GM19351 (cell line): ENCODE data around the gene TANK.
"Not testable (repeated sequence)": the region's sequence is repeated elsewhere in the genome, so short reads cannot be mapped to it uniquely, and the experiment has no call there.

Source experiments
- ATAC-seq: cut with Tn5 transposase; IDR thresholded peaks from one replicate; pipeline ENCODE4 v1.9.1; 2021; ENCODE audit warnings: mild to moderate bottlenecking, moderate library complexity; ENCODE audit not compliant: unreplicated experiment

Gene TANK

DNA sequence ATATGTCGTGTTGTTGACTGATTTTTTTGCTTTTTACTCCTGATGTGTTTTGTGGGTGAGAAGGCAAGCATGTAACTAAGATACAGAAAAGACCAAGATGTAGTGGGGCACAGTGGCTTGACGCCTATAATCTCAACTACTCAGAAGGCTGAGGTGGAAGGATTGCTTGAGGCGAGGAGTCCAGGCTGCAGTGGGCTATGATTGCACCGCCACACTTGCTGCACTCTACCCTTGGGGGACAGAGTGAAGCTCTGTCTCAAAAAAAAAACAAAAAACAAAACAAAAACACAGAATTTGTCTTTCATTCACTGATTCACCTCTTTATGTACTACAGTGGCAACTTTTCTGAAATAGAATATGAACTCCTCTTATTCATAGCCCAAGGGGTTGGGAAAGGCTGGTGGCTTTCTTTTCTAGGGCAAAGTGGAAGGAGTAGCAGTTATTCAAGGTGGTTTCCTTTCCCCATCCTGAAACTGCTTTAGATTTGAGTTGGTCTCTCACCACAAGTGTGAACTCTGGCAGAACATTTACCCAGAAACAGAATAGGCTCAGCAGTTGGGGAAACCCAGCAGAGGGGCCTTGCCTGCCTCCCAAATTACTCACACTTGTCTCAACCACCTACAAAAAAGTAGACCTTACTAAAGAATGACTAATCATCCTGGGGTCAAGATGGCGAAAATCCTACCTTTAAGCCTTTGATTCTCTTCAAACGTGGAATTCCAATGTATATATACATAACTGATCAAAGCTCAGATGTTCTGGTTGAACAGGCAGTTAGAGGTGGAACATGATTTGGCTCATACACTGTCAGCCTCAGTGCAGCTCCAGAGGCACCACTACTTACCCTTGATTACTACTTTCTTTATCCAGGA, 6.5 kb downstream of the TANK start:
- ATAC-seq, result peak; percentile 73

DNA sequence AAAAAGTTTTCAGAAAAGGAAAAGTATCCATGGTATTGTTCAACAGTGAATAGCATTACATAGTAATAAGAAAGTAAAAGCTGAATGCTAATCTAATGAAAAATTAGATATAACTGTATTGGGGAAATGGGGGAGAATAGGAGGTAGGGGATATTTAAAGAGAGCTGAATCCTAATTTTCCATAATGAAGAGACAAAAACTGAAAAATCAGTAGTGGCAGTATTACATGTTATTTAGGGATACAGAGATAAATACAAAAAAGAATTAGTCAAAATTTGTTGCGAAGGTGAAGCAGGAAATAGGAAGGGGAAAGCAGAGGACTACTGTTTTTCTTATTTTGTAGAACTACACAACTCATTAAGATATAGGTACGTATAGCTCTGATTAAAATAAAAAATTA, 9.1 kb downstream of the TANK start:
- ATAC-seq, result no peak

DNA sequence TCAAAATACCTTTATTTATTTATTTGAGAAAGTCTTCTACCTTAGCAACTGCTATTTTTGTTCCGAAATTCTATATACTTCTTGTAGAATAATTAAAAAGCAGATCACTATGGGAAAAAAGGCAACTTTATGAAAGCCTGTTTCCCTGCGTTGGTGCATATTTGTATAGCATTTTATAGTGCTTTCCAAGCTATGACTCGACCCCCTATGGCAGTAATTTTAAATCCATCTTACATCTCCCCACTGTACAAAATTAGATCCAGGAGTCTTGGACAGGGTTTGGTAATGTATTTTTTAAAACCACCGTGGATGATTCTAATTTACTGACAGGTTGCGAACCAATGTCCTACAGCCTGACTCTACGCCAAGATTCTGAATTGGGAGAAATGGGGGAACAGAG, 10.1 kb downstream of the TANK start:
- no peak for ATAC-seq

DNA sequence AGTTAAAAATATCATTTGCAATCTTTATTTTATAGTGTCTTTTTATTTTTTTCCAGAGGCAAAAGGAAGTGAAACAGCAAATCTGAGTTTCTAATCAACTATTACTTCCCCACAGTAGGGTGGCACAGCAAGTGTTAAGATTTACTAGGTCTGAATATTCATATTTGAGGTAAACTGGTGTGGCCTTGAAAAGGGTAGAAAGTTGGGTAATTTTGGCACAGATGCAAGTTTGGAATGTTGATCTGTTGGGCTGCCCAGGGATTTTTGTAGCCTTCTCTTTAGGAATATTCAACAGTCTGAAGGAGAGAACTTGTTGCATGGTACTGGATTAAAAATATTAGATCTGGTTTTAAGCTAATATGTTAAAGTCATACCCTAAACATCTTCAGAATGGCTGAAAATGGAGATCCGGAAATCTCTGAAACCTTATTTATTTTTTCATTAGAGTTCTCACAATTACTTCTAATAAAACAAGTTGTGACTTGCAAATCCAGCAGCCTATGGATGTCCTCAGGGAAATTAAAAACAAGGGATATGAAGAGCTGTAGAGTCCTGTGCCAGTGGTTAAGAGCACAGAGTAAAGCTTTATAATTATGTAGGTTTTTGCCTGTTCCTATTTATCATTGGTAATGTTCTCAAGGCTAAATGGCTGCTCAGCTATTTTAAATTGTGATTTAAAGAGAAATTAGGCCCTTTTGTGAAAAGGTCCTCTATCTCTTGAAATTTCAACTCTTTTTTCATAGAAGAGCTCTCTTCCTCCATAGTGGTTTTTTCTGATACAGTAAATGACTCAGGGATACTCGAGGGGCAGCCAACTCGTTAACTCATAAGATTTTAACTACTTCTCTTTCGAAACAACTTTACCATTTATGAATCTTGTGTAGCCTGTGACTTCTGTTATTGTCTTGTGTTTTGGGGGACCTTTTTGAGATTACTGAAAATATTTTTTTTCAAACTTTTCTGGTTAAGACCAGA, 11.0 kb downstream of the TANK start:
- ATAC-seq, result peak; percentile 19

DNA sequence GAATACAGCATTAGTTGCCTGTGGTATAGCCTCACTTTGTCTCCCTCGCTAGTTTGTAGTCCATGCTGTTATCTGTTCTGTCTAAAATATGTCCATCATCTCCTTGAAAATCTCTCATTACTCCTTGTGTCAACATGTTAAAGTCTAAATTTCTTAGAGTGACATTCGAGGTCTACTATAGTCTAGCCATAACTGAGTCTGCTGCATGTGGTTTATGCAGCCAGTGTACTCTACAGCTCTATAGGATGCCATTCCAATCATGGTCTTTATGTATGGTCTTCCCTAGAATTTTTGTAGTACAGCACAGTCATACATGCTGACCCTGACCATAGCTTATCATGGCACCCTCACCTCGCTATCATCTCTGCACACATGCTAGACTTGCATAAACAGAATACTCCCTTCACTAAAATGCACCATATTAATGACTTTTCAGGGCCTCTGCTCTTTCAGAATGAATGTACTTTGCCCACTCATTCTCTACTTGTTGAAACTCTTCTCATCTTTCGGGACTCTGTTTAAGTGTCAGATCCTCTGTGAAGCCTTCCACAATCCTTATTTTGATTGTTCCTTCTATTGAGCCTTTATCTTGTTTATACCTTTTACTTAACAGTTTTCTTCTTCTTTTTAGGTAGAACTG, 12.8 kb downstream of the TANK start:
- peak; percentile 70 for ATAC-seq

DNA sequence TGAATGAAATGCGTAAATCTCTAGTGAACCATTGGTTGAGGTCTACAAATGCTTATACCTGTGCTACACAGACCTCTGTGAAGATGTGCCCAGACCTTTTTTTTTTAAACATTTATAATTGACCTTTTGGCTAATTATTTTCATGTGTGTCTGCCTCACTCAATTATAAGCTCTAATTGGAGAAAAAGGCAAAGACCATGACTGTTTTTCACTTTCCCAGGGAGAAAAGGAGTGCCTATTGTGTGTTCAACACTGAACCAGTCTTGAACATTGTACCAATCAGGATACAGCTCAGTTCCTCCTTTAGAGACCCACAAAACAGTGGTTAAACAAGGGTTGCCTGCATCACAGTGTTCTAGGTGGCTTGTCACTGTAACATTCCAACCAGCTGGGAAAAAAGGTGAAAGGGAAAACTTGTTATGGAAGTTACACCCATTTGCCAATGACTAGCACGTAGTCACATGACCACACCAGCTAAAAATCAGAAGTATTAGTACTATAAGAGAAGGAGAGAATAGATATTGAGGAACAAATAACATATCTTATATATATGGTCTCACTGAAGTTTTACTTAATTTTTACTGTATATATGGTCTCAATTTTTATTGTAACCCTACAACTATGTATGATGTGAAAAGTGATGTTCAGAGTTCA, 13.4 kb downstream of the TANK start:
- ATAC-seq, result no peak

DNA sequence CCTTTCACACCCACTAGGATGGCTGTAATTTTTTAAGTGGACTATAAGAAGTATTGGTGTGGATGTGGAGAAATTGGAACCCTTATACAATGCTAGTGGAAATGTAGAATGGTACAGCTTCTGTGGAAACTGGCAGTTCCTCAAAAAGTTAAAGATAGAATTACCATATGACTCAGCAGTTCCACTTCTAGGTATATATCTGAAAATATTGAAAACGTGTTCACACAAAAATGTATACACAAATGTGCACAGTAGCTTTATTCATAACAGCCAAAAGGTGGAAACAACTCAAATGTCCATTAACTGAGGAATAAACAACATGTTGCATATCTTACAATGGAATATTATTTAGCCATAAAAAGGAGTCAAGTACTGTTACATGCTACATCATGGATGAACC, 17.7 kb downstream of the TANK start:
- ATAC-seq, result peak; percentile 63

DNA sequence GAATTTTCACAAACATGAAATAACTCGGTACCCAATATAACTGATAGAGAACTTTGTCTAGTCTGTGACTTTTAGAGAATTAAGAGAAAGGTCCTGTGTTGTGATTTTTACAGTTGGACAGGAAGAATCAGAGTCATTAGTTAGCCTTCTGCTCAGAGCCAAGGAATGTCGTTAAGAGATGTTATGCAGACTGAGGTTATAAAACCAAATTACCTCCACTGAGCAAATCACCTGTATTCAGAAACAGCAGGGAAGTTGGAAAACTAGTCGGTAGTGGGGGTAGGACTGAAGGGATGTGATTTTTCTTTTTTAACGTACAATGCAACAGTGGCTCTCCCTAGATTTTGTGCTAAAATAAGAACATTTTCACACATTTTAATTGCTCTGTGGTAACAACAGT, 18.5 kb downstream of the TANK start:
- ATAC-seq, result no peak

DNA sequence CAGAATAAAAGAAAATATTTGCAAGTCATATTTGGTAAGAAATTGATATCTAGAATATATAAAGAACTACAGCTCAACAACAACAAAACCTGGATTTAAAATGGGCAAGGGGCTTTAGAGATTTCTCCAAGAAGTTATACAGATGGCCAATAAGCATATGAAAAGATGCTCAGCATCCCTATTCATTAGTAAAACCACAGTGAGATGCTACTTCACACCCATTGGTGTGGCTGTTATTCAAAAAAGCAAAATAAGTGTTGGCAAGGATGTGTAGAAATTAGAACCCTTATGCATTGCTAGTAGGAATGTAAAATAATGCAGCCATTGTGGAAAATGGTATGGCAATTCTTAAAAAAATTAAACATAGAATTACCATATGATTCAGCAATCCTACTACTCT, 29.8 kb downstream of the TANK start:
- ATAC-seq, result no peak

DNA sequence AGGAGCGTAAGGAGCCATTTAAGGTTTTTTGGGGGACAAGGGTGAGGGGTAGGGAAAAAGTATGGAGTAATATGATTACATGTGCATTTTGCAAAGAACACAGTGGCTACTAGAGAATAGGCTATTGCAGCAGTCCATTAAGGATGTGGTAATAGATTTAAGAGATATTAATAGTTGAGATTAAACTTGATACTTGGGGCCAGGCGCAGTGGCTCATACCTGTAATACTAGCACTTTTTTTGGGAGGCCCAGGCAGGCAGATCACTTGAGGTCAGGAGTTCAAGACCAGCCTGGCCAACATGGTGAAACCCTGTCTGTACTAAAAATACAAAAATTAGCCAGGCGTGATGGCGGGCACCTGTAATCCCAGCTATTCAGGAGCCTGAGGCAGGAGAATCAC, 35.4 kb downstream of the TANK start:
- ATAC-seq, result not testable (repeated sequence)

DNA sequence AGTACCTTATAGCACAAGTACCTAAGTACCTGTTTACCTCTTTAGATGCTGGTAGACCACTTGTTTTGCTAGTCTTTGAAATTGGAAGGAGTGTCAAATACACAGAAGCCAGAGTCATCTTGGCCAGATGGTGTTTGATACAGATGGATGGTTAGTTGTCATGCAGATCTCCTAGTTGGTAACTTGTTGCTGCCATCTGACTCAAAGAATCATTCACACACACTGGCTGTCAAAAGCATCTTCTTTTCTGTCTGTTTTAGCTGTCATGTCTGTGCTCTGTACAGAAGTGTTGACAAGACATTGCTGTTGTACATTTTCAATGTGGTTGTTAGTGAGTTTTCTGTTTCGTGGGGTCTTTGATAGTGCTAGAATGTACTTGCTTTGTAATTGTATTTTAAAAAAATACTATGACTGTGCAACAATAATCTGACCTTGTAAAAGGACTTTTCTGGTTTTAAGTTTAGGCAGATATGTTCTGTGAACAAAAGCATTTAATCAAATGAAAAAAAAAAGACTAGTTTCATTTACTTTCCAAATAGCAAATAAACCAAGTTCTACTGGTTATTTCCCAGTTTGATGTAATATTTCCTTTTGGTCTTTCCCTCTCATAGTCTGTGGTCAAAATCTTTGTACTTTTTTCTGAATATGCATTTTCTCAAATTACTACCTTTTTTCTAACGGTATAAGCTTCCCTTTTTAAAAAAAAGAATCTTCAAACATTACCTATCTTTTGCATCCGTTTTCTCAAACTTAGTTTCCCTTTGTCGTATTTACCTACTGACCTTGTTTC, 39.9 kb downstream of the TANK start:
- ATAC-seq, result peak; percentile 87

DNA sequence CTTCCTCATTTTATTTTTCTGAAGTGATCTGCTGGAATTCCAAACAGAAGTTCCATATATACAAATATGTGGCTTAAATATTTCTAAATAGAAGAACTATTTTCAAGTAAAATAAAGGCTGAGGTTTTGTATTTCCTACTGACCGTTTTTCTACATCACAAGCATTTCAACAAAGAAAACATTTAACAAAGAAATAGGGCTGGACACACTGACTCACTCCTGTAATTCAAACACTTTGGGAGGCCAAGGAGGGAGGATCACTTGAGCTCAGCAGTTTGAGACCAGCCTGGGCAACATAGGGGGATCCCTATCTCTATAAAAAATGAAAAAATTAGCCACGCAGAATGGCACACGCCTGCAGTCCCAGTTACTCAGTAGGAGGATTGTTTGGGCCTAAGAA, 44.6 kb downstream of the TANK start:
- no peak for ATAC-seq

DNA sequence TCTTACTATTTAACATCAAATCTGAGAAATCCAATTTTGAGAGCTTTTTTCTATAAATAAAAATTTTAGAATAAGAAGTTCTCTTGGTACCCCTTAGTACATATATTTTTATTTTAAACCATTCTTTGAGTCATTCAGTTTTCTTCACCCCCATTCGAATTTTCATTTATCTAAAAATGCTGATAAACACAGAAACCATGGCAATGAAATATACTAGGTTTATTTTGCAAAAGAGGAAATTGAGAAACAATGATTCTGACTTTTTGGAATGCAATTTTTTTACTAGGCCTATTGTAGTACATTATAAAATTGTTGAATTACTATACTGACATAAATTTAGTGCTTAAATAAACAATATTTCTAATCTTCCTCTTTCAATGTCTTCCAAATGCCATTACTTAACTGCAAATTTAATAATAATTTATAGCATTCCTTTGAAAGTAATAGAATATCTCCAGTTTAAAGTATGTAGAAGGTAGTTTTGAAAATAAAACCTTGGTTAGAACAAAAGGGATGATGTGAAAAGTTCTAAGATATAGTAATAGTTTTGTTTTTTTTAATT, 46.3 kb downstream of the TANK start:
- no peak for ATAC-seq

DNA sequence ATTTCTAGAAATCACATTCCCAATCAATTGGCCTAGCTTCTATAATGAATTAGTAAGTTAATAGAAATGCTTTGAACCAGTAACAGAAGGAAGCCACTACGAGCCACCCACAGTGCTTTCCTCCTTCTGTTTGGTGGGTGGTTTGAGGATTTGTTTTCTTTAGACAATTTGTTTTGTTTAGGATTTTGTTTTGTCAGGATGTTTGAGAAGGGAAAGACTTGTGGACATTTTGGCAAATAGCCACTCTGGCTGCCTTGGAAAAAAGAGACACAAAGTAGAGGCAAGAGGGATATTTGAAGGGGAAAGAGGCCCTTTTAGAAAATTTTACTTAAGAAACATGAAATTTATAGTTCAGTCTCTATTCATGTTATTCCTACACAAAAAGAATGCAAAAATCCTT, 47.7 kb downstream of the TANK start:
- ATAC-seq, result no peak

DNA sequence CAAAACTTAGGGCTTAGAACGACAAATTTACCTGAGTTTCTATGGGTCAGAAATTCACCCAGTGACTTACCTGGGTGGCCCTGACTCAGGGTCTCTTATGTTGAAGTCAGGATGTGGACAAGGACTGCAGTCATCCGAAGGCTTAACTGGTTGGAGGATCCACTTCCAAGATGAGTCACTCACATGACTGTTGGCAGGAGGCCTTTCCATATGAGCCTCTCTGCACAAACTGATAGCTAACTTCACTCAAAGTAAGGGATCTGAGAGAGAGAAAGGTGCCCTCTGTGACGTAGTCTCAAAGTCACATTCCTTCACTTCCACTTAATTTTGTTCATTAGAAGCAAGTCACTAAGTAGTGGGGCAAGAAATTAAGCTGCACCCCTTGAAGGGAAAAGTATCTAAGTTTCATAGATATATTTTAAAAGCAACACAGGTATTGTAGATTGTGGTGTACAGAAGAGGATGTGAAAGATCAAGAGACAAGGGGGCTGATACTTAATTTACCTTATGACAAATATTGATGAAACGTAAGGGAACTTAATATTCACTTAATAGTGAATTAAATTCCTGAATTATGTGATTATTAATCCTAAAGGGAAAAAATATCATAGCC, 48.4 kb downstream of the TANK start:
- ATAC-seq, result peak; percentile 66

DNA sequence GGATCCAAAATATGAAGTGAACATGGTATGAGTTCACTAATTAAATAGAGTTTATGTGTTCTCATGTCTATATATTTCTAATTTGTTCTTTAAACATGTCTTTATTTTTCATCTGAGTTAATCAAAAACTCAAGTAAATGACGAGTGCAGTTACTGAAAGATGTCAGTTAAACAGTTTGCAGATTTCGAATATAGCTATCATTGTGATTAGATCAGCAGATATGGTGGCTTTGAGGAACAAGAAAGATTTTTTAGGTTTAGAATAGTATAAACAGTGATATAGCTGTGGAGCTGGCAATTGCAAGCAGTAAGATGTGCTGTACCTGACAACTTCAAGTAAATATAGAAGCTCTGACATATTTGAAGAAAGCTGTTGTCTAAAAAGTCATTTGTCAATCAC, 49.7 kb downstream of the TANK start:
- no peak for ATAC-seq

DNA sequence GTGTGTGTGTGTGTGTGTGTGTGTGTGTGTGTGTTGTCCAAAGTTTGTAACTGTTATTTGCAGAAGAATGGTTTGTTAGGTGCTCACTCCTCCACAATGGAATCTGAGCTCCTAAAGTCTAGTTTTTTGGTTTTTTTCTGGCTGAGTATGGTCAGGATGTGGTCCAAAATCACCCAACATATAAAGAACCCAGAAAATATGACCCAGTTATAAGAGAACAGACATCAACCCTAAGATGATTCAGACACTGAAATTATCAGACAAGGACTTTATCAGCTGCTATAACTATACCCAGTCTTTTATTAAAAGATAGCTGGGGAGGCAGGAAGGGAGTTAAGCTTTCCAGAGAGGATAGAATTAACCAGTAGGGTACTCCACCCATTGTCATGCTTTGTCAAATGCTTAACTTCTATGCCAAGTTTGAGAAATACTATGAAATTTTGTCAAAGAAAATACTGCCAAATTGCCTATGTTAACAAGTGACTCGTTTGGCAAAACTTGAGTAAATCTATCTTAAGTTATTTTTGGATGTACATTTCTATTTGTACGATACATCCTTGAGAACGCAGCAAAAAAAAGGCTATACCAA, 57.5 kb downstream of the TANK start:
- ATAC-seq, result no peak

DNA sequence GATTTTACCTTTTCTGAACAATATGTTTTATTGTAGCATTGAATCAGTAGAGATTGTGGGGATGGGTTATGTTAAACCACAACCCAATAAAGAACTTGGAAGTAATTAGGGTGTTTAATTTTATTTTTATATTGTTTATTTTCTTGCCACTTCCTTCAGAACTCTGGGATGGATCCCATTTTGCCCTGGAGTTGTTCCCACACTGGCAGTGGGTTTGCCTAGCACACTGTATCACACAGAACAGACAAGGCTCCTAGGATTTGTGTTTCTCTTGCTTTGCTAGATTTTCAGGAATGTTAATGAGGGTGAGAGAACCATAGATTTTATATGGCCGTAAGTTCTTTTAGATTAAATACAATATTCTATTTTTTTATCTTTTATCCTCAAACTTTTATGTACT, 59.0 kb downstream of the TANK start:
- ATAC-seq, result no peak

DNA sequence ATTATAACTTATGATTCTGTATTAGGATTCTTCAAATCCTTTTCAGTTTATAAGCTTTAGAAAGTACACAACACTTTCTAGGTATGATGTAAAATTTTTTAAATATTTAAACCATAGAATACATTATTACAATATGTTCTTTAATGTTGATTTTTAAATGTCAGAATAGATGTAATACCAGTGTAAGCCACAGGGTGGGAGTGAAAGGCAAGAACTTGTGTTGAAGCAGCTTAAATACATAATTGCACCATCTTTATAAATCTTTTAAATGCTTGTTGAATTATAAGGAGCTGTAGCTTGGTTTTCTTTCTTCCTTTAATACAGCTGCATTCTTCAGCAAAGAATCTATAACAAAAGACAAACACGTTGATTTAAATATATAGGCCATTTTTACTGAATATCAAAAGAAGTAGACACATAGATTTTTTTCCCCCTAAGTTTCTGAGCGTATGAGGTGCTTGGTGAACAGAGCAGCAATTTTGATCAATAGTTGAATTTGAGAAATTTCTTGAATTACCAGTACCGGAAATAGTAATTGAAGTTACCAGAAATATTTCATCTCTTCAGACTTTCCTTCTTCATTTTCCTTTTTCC, 63.0 kb downstream of the TANK start:
- ATAC-seq, result peak; percentile 70
